HepG2 (cell line): ENCODE results near the gene VWA7. TPM values are rescaled to one million over a fixed set of nuclear protein-coding genes. Genes with fewer than 3 reads are reported as not detected.
A peak's percentile ranks its signal among the peaks of the same experiment; 100 is the strongest.

Source experiments
- CEBPG ChIP-seq: IDR thresholded peaks from 2 replicates; pipeline ENCODE4 v1.6.1; 2016
- DNMT1 ChIP-seq: sonication (generic); formaldehyde crosslinking; IDR thresholded peaks from 2 replicates; pipeline ENCODE4 v1.5.1; 2020; ENCODE audit warnings: mild to moderate bottlenecking, missing genetic modification reagents
- KLF16 ChIP-seq, 2 experiments: sonication (generic) in 1 of 2; formaldehyde crosslinking in 1 of 2; IDR thresholded peaks; 2 replicates each; pipeline versions ENCODE4 v1.6.1 to v1.8.0; 2016 to 2023; ENCODE audit warnings: missing genetic modification reagents in 2 of 2, missing compliant biosample characterization in 1 of 2
- NCOA5 ChIP-seq: sonication (generic); formaldehyde crosslinking; IDR thresholded peaks from 2 replicates; pipeline ENCODE4 v1.4.0; 2020; ENCODE audit warnings: missing genetic modification reagents
- PHF21A ChIP-seq: sonication (generic); formaldehyde crosslinking; IDR thresholded peaks from 2 replicates; pipeline ENCODE4 v1.5.0; 2020; ENCODE audit warnings: mild to moderate bottlenecking, missing genetic modification reagents
- REXO4 ChIP-seq: sonication (generic); formaldehyde crosslinking; IDR thresholded peaks from 2 replicates; pipeline ENCODE4 v1.8.0; 2022; ENCODE audit warnings: missing genetic modification reagents, mild to moderate bottlenecking, borderline replicate concordance
- RFXANK ChIP-seq: IDR thresholded peaks from 2 replicates; pipeline ENCODE4 v1.6.1; 2016
- SETDB1 ChIP-seq: sonication (generic); formaldehyde crosslinking; IDR thresholded peaks from 2 replicates; pipeline ENCODE4 v1.5.1; 2020; ENCODE audit warnings: missing genetic modification reagents, mild to moderate bottlenecking, borderline replicate concordance
- SMYD3 ChIP-seq: sonication (generic); formaldehyde crosslinking; IDR thresholded peaks from 2 replicates; pipeline ENCODE4 v1.8.1; 2023; ENCODE audit warnings: mild to moderate bottlenecking, missing genetic modification reagents
- SP4 ChIP-seq: sonication (generic); formaldehyde crosslinking; IDR thresholded peaks from 2 replicates; pipeline ENCODE4 v1.8.1; 2023; ENCODE audit warnings: mild to moderate bottlenecking, missing genetic modification reagents
- TAF15 ChIP-seq: fragments of 200-400 bp; formaldehyde crosslinking; IDR thresholded peaks from one replicate; pipeline ENCODE4 v1.6.1; 2018; ENCODE audit warnings: mild to moderate bottlenecking, low read depth, low read length; ENCODE audit not compliant: poor library complexity, severe bottlenecking
- TRIM24 ChIP-seq: sonication (generic); formaldehyde crosslinking; IDR thresholded peaks from 2 replicates; pipeline ENCODE4 v1.8.0; 2022; ENCODE audit warnings: mild to moderate bottlenecking, missing genetic modification reagents
- ZBTB2 ChIP-seq: sonication (generic); formaldehyde crosslinking; IDR thresholded peaks from 2 replicates; pipeline ENCODE4 v1.8.0; 2022; ENCODE audit warnings: low read depth, missing genetic modification reagents
- ZBTB46 ChIP-seq: sonication (generic); formaldehyde crosslinking; IDR thresholded peaks from 2 replicates; pipeline ENCODE4 v1.4.0; 2020; ENCODE audit warnings: mild to moderate bottlenecking, missing genetic modification reagents, borderline replicate concordance
- ZFP1 ChIP-seq: IDR thresholded peaks from 2 replicates; pipeline ENCODE4 v1.6.1; 2016
- ZIK1 ChIP-seq: sonication (generic); formaldehyde crosslinking; IDR thresholded peaks from 2 replicates; pipeline ENCODE4 v1.5.0; 2020; ENCODE audit warnings: mild to moderate bottlenecking, low read depth, missing genetic modification reagents, borderline replicate concordance
- ZNF510 ChIP-seq: sonication (generic); formaldehyde crosslinking; IDR thresholded peaks from 2 replicates; pipeline ENCODE4 v1.4.0; 2020; ENCODE audit warnings: low read depth, mild to moderate bottlenecking, missing genetic modification reagents
- ZNF556 ChIP-seq: sonication (generic); formaldehyde crosslinking; IDR thresholded peaks from 2 replicates; pipeline ENCODE4 v1.4.0; 2020; ENCODE audit warnings: mild to moderate bottlenecking, missing genetic modification reagents, borderline replicate concordance
- ZNF678 ChIP-seq: sonication (generic); formaldehyde crosslinking; IDR thresholded peaks from 2 replicates; pipeline ENCODE4 v1.4.0; 2020; ENCODE audit warnings: mild to moderate bottlenecking, missing genetic modification reagents
- ZNF883 ChIP-seq: sonication (generic); formaldehyde crosslinking; IDR thresholded peaks from 2 replicates; pipeline ENCODE4 v1.5.1; 2020; ENCODE audit warnings: mild to moderate bottlenecking, missing genetic modification reagents; ENCODE audit errors: not compliant biosample characterization
- polyA plus RNA-seq, 8 experiments: library from polyadenylated mRNA; depleted of rRNA in 3 of 8; stranded (reverse) in 7 of 8; unstranded in 1 of 8; fragments of >200 nt; fragmentation: Illumina TruSeq in 4 of 8; extraction: Trizol in 4 of 8; gene quantifications; 2 replicates each; pipeline versions ENCODE4 v1.2.1 to v1.2.3, GENCODE V29; 2011 to 2016; ENCODE audit warnings: low read depth in 4 of 8, missing spikeins in 1 of 8, mixed read lengths in 1 of 8; ENCODE audit not compliant: insufficient read depth in 1 of 8
- total RNA-seq, 5 experiments: library from RNA; depleted of rRNA; stranded (reverse); fragments of >200 nt; fragmentation: Illumina TruSeq; extraction: Trizol; gene quantifications; 2 replicates each; pipeline ENCODE4 v1.2.3, GENCODE V29; 2016; ENCODE audit warnings: low read depth in 1 of 5
- TF ChIP-seq, protein P1 (sequence below): sonication (generic); formaldehyde crosslinking; conservative IDR thresholded peaks from 2 replicates; pipeline ENCODE4 v1.8.0; 2022; ENCODE audit warnings: low read depth, missing genetic modification reagents
- TF ChIP-seq, protein P2 (sequence below): sonication (generic); formaldehyde crosslinking; IDR thresholded peaks from 2 replicates; pipeline ENCODE4 v1.4.0; 2020; ENCODE audit warnings: missing genetic modification reagents

The VWA7 gene
- total and polyA plus RNA-seq, 2 of the 13 experiments (the other 11 are each of a cell fraction or from before 2014, with no cell fraction given) = 0.86 to 3.3 TPM

DNA sequence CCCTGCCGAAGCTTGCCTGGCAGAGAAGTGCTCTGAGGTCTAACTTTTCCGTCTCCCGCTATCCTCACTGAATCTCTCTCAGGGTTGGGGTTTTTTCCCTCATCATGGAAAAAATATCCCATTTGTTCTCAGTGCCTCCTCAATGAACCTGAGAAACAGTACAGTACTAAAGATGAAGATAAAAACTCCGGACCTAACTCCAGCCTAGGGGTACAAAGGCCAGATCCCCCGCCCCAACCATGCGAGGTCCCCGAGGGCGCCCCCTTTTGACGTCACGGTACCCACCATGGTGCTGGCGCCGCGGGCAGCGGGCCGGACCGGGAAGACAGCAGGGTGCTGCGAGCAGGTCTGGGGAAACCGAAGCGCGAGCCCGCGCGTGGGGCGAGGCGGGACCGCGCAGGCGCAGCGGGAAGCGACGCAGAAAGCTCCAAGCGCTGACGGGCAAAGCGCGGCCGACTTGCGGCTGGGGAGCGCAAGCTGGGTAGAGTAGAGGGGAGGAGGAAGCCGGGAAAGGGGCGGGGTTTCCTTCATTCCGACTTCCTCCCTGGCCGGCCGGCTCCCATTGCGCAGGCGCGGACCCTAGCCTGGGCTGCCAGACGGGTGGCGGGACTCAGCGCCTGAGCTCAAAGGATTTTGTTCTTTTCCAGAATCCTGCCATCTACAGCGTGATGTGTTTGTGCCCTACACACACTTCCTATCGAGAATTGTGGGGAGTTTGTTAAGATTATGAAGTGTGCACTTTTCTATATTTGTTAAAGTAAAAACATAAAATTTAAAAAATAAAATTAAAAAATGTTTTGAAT, 29.5 kb upstream of the VWA7 start, which contains the start of gene LSM2 (continued):
- TF ChIP-seq SMYD3 (CRISPR knock-in tag) (peak; percentile 69; the same call in 1 of the 2 replicates), ZBTB2 (CRISPR knock-in tag) (peak; percentile 89), RFXANK (CRISPR knock-in tag) (peak; percentile 89; the same call in 1 of the 2 replicates), TAF15 (peak; percentile 93), ZNF556 (CRISPR knock-in tag) (peak; percentile 93), SETDB1 (CRISPR knock-in tag) (no peak), ZNF510 (CRISPR knock-in tag) (peak; percentile 98), TRIM24 (CRISPR knock-in tag) (no peak), ZNF678 (CRISPR knock-in tag) (peak; percentile 82), CEBPG (CRISPR knock-in tag) (peak; percentile 21; the same call in 1 of the 2 replicates), ZFP1 (peak; percentile 78; the same call in 1 of the 2 replicates), DNMT1 (CRISPR knock-in tag) (peak; percentile 70; the same call in 1 of the 2 replicates), ZIK1 (peak; percentile 75; the same call in 1 of the 2 replicates), NCOA5 (CRISPR knock-in tag) (no peak), PHF21A (peak; percentile 93), ZBTB46 (CRISPR knock-in tag) (0 out of 2 replicates have a peak, but pooled peaks have one; percentile 65), ZNF883 (peak; percentile 96), SP4 (CRISPR knock-in tag) (peak; percentile 90), REXO4 (CRISPR knock-in tag) (peak; percentile 69; the same call in 1 of the 2 replicates), KLF16 (CRISPR knock-in tag; IDR thresholded peaks at IDR 0.05) (peak in 1 of 2 experiments; percentile 90; a peak in 2 of 4 replicates)
- TF ChIP-seq, protein P1, sequence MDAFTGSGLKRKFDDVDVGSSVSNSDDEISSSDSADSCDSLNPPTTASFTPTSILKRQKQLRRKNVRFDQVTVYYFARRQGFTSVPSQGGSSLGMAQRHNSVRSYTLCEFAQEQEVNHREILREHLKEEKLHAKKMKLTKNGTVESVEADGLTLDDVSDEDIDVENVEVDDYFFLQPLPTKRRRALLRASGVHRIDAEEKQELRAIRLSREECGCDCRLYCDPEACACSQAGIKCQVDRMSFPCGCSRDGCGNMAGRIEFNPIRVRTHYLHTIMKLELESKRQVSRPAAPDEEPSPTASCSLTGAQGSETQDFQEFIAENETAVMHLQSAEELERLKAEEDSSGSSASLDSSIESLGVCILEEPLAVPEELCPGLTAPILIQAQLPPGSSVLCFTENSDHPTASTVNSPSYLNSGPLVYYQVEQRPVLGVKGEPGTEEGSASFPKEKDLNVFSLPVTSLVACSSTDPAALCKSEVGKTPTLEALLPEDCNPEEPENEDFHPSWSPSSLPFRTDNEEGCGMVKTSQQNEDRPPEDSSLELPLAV = no peak
- TF ChIP-seq, protein P2, sequence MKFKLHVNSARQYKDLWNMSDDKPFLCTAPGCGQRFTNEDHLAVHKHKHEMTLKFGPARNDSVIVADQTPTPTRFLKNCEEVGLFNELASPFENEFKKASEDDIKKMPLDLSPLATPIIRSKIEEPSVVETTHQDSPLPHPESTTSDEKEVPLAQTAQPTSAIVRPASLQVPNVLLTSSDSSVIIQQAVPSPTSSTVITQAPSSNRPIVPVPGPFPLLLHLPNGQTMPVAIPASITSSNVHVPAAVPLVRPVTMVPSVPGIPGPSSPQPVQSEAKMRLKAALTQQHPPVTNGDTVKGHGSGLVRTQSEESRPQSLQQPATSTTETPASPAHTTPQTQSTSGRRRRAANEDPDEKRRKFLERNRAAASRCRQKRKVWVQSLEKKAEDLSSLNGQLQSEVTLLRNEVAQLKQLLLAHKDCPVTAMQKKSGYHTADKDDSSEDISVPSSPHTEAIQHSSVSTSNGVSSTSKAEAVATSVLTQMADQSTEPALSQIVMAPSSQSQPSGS (CRISPR knock-in tag) = peak; percentile 85
